ENCODE data around the gene ALG2. TPM values are rescaled to one million over a fixed set of nuclear protein-coding genes. Genes with fewer than 3 reads are reported as not detected.
A peak's percentile ranks its signal among the peaks of the same experiment; 100 is the strongest.

Gene ALG2
- total and polyA plus RNA-seq, 9 of the 15 experiments (the other 6 are each of a cell fraction or from before 2014, with no cell fraction given) = 4.9 to 41.9 (median 20.2) TPM

GRCh38 chr9:99211746-99212145 lies 10.0 kb downstream of the ALG2 start (continued):
- TF ChIP-seq BRCA1 (IDR thresholded peaks at IDR 0.05) (no peak), BRCA1 (CRISPR knock-in tag; IDR thresholded peaks at IDR 0.05) (no peak), SOX6 (IDR thresholded peaks at IDR 0.05) (no peak), STAT5A (IDR thresholded peaks at IDR 0.05; ENCODE audit: borderline replicate concordance, low read length) (no peak), CTCFL (IDR thresholded peaks at IDR 0.05; ENCODE audit: borderline replicate concordance, insufficient read depth, low read depth, low read length, poor library complexity, severe bottlenecking) (peak; percentile 63), ZNF57 (CRISPR knock-in tag; IDR thresholded peaks at IDR 0.05) (no peak), ZBTB34 (CRISPR knock-in tag; IDR thresholded peaks at IDR 0.05) (no peak), ZBTB33 (CRISPR knock-in tag; IDR thresholded peaks at IDR 0.05) (no peak), E2F6 (IDR thresholded peaks at IDR 0.05; ENCODE audit: borderline replicate concordance in 1 of 2, extremely low read depth in 1 of 2, insufficient read depth in 1 of 2, insufficient read length in 1 of 2, low read depth in 1 of 2, low read length in 1 of 2, poor library complexity in 1 of 2, severe bottlenecking in 1 of 2) (peak in 1 of 2 experiments; percentile 10), OTX1 (CRISPR knock-in tag; IDR thresholded peaks at IDR 0.05) (no peak), ZNF121 (CRISPR knock-in tag; conservative IDR thresholded peaks at IDR 0.05) (no peak), ZBTB12 (CRISPR knock-in tag; IDR thresholded peaks at IDR 0.05) (no peak), KLF13 (tag; IDR thresholded peaks at IDR 0.05; ENCODE audit: borderline replicate concordance, low read depth) (no peak), POU5F1 (IDR thresholded peaks at IDR 0.05; ENCODE audit: borderline replicate concordance, low read depth, low read length, partially characterized antibody) (no peak)
